SHP77 (cell line): ENCODE data around the gene IQSEC1.

Experiments
- DNase-seq, 2 experiments: peaks; one replicate each; lab custom pipeline; 2025; lab: John Stamatoyannopoulos, UW

IQSEC1 gene

GRCh38 chr3:13073326-13074005 lies at the start of gene IQSEC1:
IQSEC1 (minus strand) TSS chr3:13073429; CDS start chr3:13073014, 415 bp downstream.
- peak; percentile 24 to 80 for DNase-seq

DNA sequence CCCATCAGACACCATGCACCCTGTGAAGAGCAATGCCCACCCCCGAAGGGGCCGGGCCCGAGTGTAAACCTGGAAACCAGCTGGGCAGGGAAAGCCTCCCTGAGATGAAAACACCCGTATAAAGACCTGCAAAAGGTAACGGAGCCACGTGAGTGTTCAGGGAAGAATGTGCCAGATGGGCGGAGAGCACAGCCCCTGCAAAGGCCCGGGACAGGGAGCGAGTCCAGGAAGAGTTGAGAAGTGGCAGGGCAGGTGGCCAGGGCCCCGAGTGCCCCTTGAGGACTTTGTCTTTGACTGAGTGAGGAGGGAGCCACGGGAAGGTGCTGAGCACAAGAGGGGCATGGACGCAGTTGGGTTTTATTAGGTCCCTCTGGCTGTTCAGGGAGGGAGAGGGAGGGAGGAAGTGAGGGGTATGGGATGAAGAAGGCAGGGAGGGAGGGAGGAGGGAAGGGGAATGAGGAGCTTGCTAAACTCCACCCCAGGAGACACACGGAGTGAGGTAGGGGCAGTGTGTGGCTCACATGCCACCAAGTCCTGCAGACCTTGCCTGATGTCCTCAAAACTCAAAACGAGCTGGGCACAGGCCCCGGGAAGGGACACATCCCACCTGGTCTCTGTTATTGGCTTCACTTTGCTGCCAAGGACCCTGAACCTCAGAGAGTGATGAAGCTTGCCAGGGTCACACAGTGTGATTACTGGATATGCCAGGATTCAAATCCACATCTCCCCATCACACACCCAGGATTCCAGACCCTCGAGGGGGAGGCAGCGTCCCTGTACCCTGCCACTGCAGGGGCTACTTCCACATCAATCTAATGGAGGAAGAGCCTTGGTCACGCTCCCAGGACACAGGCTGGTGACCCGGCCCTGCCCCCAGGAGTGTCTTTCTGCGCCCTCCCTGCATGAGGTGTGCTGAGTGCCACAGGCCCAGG lies 49.1 kb upstream of the IQSEC1 start:
- DNase-seq: no peak

- no peak for DNase-seq
These were observed 48.3 kb upstream of the IQSEC1 start for GRCh38 chr3:13121553-13122001.

- no peak for DNase-seq
These were observed 47.8 kb upstream of the IQSEC1 start for GRCh38 chr3:13120928-13121552.

DNA sequence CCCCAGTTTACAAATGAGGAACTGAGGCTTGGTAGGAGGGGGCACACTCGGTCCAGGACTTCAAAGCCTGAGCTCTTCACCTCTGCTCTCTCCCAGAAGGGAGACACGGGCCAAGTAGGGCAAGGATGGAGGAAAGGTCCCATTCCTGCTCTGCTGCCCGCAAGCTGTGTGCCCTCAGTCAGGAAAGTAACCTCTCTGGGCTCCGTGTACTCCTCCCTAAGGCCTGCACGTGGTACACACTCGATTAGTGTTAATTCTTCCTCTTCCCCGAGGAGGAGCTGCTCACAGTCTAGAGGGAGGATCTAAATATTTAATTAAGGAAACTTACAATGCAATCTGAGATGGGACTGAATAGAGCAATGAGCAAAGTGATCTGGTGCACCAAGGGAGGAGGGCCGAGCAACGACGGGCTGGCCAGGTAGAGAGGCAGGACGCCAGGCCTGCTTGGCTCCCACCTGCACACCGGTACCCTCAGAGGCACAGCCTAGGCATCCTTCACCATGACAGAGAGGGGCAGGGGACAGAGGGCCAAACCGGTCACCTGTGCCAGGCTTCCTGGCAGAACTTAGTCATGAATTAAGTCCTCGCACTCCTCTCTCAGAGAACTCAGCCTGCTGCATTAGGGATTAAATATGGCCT lies 47.2 kb upstream of the IQSEC1 start:
- DNase-seq: no peak

DNA sequence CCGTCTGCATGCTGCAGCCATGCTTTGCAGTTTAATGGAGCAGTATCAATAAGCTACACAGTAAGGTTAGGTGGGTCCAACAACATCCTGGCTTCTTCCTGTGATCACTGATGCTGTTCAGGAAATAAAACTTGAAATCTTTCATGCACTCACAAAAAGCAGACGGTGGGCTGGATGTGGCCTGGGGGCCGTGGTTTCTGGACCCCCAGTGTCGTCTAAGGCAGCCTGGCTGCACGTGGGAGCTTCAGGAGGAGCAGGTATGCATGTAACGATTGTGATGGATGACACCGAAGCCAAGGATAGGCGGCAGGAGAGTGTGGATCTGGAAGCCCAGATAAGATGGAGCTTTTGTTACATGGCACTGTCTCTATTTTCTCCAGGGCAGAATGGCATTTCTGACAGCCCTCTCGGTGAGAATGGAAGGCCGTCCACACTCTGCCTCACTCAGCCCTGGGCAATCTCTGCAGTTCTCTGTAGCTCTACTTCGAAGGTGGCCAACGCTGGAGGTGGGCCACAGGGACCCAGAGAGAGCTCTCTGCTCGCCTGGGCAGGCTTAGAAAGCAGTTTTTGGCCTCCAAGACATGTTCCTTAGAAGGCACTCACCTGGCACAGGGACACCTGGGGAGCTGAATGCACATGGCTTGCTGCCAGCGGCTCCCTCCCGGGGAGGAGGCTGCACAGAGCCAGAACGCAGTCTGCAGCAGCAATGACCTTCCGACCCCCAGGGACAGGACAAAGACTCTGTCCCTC lies 46.4 kb upstream of the IQSEC1 start:
- DNase-seq: no peak

DNA sequence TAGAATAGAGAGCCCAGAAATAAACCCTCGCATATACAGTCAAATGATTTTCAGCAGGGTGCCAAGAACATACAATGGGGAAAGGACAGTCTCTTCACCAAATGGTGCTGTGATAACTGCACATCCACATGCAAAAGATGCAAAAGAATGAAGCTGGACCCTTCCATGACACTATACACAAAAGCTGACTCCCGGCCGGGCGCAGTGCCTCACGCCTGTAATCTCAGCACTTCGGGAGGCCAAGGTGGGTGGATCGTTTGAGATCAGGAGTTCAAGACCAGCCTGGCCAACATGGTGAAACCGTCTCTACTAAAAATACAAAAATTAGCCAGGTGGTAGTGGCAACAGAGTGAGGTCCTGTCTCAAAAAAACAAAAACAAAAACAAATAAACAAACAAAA lies 43.2 kb upstream of the IQSEC1 start:
- DNase-seq: no peak

DNA sequence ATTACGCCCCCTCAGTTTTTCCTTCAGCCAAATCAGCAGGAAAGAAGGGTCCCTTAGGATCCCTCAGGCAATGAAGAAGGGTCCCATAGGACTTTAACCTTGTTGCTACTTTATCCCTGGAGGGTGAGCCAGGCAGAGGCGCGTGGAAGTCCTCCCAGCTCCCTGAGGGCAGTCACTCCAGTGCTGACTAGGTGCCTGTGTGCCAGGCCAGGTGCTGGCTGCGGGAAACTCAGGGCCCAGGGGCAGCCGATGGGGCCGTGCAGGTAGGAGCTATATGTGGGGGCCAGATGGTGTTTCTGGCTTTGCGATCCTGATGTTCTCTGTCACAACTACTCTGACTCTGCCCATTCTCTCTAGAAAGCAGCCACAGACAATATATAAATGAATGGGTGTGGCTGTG lies 42.8 kb upstream of the IQSEC1 start:
- DNase-seq: no peak

- DNase-seq: no peak
These were observed 42.3 kb upstream of the IQSEC1 start for GRCh38 chr3:13115576-13115910.

- DNase-seq: no peak
These were observed 41.8 kb upstream of the IQSEC1 start for GRCh38 chr3:13114811-13115575.

- no peak for DNase-seq
These were observed 40.4 kb upstream of the IQSEC1 start for GRCh38 chr3:13113346-13114330.

- peak in 1 of 2 experiments; percentile 17 for DNase-seq
These were observed 39.5 kb upstream of the IQSEC1 start for GRCh38 chr3:13112521-13113345.

DNA sequence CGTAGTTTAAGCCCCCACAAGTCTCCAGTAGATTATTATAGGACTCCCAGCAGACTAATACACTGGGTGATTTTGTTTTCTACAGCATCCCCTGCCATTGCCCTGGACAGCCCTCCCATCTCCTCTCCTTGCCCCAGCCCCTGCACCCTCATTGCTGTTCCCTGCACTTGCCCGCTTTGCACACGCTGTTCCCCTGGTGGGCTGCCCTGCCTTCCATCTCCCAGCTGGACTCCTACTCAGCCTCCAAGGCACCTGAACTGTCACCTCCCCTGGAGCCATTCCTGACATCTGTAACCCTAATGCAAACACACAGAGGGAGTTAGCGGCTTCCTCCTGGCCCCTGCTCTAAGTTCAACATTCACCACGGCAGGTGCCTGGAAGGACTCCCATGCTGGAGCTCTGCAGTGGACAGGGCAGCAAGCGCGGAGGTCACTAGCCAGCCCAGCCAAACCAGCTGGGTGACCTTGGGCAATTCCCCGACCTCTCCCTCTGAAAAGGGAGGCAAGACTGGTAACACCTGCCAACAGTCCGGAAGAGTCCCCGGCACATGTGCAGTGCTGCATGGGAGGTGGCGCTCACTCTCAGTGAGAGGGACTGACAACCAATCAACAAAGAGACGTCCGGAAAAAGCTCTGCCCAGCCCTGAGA lies 38.8 kb upstream of the IQSEC1 start:
- DNase-seq: peak; percentile 83 to 84

- DNase-seq: peak in 1 of 2 experiments; percentile 3
These were observed 38.1 kb upstream of the IQSEC1 start for GRCh38 chr3:13111173-13111872.

DNA sequence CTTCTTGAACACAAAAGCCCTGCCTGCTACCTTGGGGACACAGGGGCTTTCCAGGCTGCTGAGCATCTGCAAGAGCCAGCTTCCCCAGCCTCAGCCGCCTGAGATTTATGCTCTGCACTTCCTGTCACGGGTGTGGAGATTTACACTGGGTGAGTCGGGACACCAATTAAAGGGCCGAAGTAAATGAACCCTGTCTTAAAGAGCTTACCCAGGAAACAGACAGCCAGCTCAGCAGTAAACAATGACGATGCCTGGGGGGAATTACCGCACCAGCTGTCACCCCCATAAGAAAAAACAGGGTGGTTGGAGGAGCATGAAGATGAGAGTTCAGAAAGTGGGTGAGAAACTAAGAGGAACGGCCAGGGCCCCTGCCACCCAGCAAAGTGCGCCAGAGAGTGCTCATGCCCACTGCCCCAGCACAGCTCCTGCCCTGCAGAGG lies 37.5 kb upstream of the IQSEC1 start:
- no peak for DNase-seq

- DNase-seq: no peak
These were observed 36.3 kb upstream of the IQSEC1 start for GRCh38 chr3:13109516-13109915.

GRCh38 chr3:13108861-13109260 lies 35.6 kb upstream of the IQSEC1 start:
- DNase-seq: no peak
